Hepatocyte (in vitro differentiated cells): ENCODE data around the gene PPP1R1C. TPM values are rescaled to one million over a fixed set of nuclear protein-coding genes. Genes with fewer than 3 reads are reported as not detected.
A peak's percentile ranks its signal among the peaks of the same experiment; 100 is the strongest.

Experiments used
- DNase-seq: peaks from one replicate; pipeline ENCODE4 v3.0.0-alpha.2; 2016; ENCODE audit warnings: low spot score
- H2AFZ ChIP-seq: fragments of 200-600 bp; sonication (generic); 2 replicates; pipeline ENCODE4 v1.6.0; 2016; ENCODE audit warnings: antibody characterized with exemption, mild to moderate bottlenecking
- H3K27ac ChIP-seq: fragments of 200-600 bp; sonication (generic); 2 replicates; pipeline ENCODE4 v1.5.1; 2016; ENCODE audit warnings: mild to moderate bottlenecking
- H3K27me3 ChIP-seq: fragments of 200-600 bp; sonication (generic); 2 replicates; pipeline ENCODE4 v1.6.1; 2016
- H3K36me3 ChIP-seq: fragments of 200-600 bp; sonication (generic); replicated peaks from 2 replicates; pipeline ENCODE4 v1.5.1; 2016; ENCODE audit warnings: low read depth; ENCODE audit not compliant: insufficient read depth
- H3K4me1 ChIP-seq: fragments of 200-600 bp; sonication (generic); 2 replicates; pipeline ENCODE4 v1.5.1; 2016; ENCODE audit warnings: mild to moderate bottlenecking, moderate library complexity; ENCODE audit not compliant: insufficient read depth
- H3K4me2 ChIP-seq: fragments of 200-600 bp; sonication (generic); 2 replicates; pipeline ENCODE4 v1.6.0; 2016
- H3K4me3 ChIP-seq: fragments of 200-600 bp; sonication (generic); 2 replicates; pipeline ENCODE4 v1.5.1; 2016; ENCODE audit warnings: mild to moderate bottlenecking
- H3K79me2 ChIP-seq: fragments of 200-600 bp; sonication (generic); 2 replicates; pipeline ENCODE4 v1.6.0; 2017; ENCODE audit warnings: mild to moderate bottlenecking
- H3K9me2 ChIP-seq: fragments of 200-600 bp; sonication (generic); replicated peaks from 2 replicates; pipeline ENCODE4 v1.6.0; 2017; ENCODE audit warnings: mild to moderate bottlenecking; ENCODE audit not compliant: insufficient read depth
- H3K9me3 ChIP-seq: fragments of 200-600 bp; sonication (generic); 2 replicates; pipeline ENCODE4 v1.5.1; 2016; ENCODE audit warnings: low read depth, mild to moderate bottlenecking
- H4K20me1 ChIP-seq: fragments of 200-600 bp; sonication (generic); 2 replicates; pipeline ENCODE4 v1.6.0; 2016; ENCODE audit warnings: mild to moderate bottlenecking; ENCODE audit not compliant: insufficient read depth, poor library complexity, severe bottlenecking
- CTCF ChIP-seq: fragments of 200-600 bp; sonication (generic); IDR thresholded peaks from 2 replicates; pipeline ENCODE4 v1.5.1; 2016; ENCODE audit warnings: antibody characterized with exemption, mild to moderate bottlenecking; ENCODE audit not compliant: poor library complexity
- EZH2 ChIP-seq: fragments of 200-600 bp; sonication (generic); IDR thresholded peaks from 2 replicates; pipeline ENCODE4 v1.6.1; 2016; ENCODE audit warnings: antibody characterized with exemption, mild to moderate bottlenecking, borderline replicate concordance
- EZH2phosphoT487 ChIP-seq: fragments of 200-600 bp; sonication (generic); IDR thresholded peaks from one replicate; pipeline ENCODE4 v1.6.1; 2018; ENCODE audit warnings: antibody characterized with exemption, mild to moderate bottlenecking, low read depth, moderate library complexity; ENCODE audit not compliant: unreplicated experiment, severe bottlenecking
- WGBS: methylation state at CpG from one replicate; pipeline ENCODE4 v1.1.6; 2016; ENCODE audit warnings: low lambda C conversion rate; ENCODE audit errors: missing lambda C conversion rate; 5-methylcytosine and 5-hydroxymethylcytosine counted together
- polyA plus RNA-seq: library from polyadenylated mRNA; unstranded; fragments of >200 nt; fragmentation: Nextera tagmentation; extraction: Ambion mirVana; gene quantifications from 2 replicates; pipeline ENCODE4 v1.2.1, GENCODE V29; 2016
- total RNA-seq: library from RNA; depleted of rRNA; stranded (reverse); fragments of >200 nt; gene quantifications from 2 replicates; pipeline ENCODE4 v1.2.3, GENCODE V29; 2014

PPP1R1C gene
- total RNA-seq: 0.40 and 8.4 TPM in 2 replicates
- polyA plus RNA-seq: 10.7 and 12.4 TPM in 2 replicates

- TF ChIP-seq CTCF (no peak), EZH2 (no peak), EZH2phosphoT487 (no peak)
- no peak within 1 kb of the TSS for H3K4me3 ChIP-seq
- no peaks in the 10 kb centered on the region for H3K36me3 ChIP-seq
- H3K79me2 ChIP-seq: no peaks in the 10 kb centered on the region
- no peak within 1 kb of the TSS for H3K4me2 ChIP-seq
- H3K27ac ChIP-seq: no peak within 1 kb of the TSS
- no peak for DNase-seq
- H3K9me3 ChIP-seq: no peaks in the 10 kb centered on the region
- H3K9me2 ChIP-seq: no peaks in the 10 kb centered on the region
- no peak within 1 kb of the TSS for H2AFZ ChIP-seq
- 91% methylated on average over 8 of the region's 8 CpGs for WGBS
- no peaks in the 10 kb centered on the region for H3K27me3 ChIP-seq
- H3K4me1 ChIP-seq: no peaks in the 10 kb centered on the region
- H4K20me1 ChIP-seq: no peaks in the 10 kb centered on the region
These were observed at the start of gene PPP1R1C for GRCh38 chr2:181985632-181986205. PPP1R1C (plus strand) TSS chr2:181985853; CDS start chr2:181986111, 258 bp downstream.

GRCh38 chr2:181937473-181937872, 48.2 kb upstream of the PPP1R1C start:
- Histone ChIP-seq H3K9me2 (no peaks in the 10 kb centered on the region), H4K20me1 (no peaks in the 10 kb centered on the region), H3K4me2 (no peak overlapping the region), H3K27ac (peak overlapping the region; percentile 12), H3K27me3 (no peaks in the 10 kb centered on the region), H3K79me2 (no peaks in the 10 kb centered on the region), H3K36me3 (no peaks in the 10 kb centered on the region), H2AFZ (no peak overlapping the region), H3K4me3 (no peak overlapping the region), H3K4me1 (no peaks in the 10 kb centered on the region), H3K9me3 (no peaks in the 10 kb centered on the region)
- TF ChIP-seq EZH2phosphoT487 (no peak), CTCF (no peak), EZH2 (no peak)
- no peak for DNase-seq
- WGBS: 34% methylated on average over 2 of the region's 2 CpGs

GRCh38 chr2:181943411-181944124, 42.1 kb upstream of the PPP1R1C start:
- no peak overlapping the region for H2AFZ ChIP-seq
- H3K27ac ChIP-seq: peak overlapping the region; percentile 54

More at GRCh38 chr2:181943411-181944124, 42.1 kb upstream of the PPP1R1C start:
- peaks cover 12% of the 10 kb centered on the region for H3K4me1 ChIP-seq
- peak overlapping the region; percentile 10 for H3K4me2 ChIP-seq
- H4K20me1 ChIP-seq: no peaks in the 10 kb centered on the region
- H3K79me2 ChIP-seq: no peaks in the 10 kb centered on the region
- no peak overlapping the region for H3K4me3 ChIP-seq
- no peaks in the 10 kb centered on the region for H3K27me3 ChIP-seq
- TF ChIP-seq EZH2phosphoT487: no peak
- TF ChIP-seq EZH2: no peak
- WGBS: 62% methylated on average over 2 of the region's 2 CpGs
- no peaks in the 10 kb centered on the region for H3K9me3 ChIP-seq
- no peaks in the 10 kb centered on the region for H3K9me2 ChIP-seq
- no peak for DNase-seq
- no peaks in the 10 kb centered on the region for H3K36me3 ChIP-seq
